22Rv1 (cell line): ENCODE measurements around the gene DCLRE1C.

ENCODE experiments used
- CTCF ChIP-seq: fragments of 450-650 bp; IDR thresholded peaks from 2 replicates; pipeline ENCODE4 v1.5.1; 2017; ENCODE audit warnings: mild to moderate bottlenecking
- ZFX ChIP-seq: fragments of 450-650 bp; IDR thresholded peaks from 2 replicates; pipeline ENCODE4 v1.6.1; 2017; ENCODE audit warnings: antibody characterized with exemption, borderline replicate concordance

- TF ChIP-seq CTCF (no peak), ZFX (no peak)
Observed at GRCh38 chr10:14959221-14960057, 5.5 kb upstream of the DCLRE1C start, which contains the start of gene MEIG1.
